KOPT-K1 (cell line): ENCODE measurements around the gene CHID1.

Source experiments
- H3K27ac ChIP-seq: fragments of 200-600 bp; sonication (generic); 2 replicates; pipeline ENCODE4 v1.5.1; 2016; ENCODE audit warnings: antibody characterized with exemption, mild to moderate bottlenecking, low read depth, low read length; ENCODE audit not compliant: poor library complexity, severe bottlenecking
- H3K36me3 ChIP-seq: fragments of 200-600 bp; sonication (generic); 2 replicates; pipeline ENCODE4 v1.5.1; 2017; ENCODE audit warnings: antibody characterized with exemption, mild to moderate bottlenecking, low read length, moderate library complexity; ENCODE audit not compliant: insufficient read depth
- H3K9me3 ChIP-seq: fragments of 200-600 bp; sonication (generic); 2 replicates; pipeline ENCODE4 v1.5.1; 2017; ENCODE audit warnings: antibody characterized with exemption, low read length, mild to moderate bottlenecking; ENCODE audit not compliant: insufficient read depth, poor library complexity, severe bottlenecking

Gene CHID1

DNA sequence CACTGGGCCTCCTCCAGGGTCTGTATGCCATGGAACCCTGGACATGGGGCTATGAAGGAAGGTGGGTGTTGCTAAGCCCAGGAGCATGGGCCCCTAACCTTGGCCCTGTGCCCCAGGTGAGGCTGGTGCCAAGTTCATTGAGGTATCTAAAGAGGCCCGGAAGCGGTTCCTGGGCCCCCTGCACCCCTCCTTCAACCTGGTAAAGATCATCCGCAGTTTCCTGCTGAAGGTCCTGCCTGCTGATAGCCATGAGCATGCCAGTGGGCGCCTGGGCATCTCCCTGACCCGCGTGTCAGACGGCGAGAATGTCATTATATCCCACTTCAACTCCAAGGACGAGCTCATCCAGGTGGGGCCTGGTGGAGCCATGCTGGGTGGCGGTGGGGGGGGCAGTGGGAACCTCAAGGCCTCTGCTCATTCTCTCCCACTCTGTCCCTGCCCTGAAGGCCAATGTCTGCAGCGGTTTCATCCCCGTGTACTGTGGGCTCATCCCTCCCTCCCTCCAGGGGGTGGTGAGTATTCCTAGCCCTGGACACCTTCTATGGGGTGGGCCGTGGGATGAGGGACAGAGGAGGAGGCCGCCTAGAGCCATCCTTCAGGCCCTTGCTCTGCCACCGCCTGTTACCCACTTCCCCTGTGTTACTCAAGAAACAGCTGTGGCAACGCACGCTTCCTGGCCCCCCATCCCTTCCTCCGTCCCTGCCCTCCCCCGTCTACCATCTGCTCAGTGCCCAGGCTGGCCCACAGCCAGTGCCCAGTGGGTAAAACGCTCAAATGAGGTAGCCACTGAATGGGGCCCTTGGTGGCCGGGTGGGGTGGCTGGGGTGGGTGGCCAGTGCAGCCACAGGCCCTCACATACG is 88.9 kb downstream of the CHID1 start:
- H3K36me3 ChIP-seq, result peaks cover 20% of the 10 kb centered on the region; the same call in 1 of the 2 replicates

DNA sequence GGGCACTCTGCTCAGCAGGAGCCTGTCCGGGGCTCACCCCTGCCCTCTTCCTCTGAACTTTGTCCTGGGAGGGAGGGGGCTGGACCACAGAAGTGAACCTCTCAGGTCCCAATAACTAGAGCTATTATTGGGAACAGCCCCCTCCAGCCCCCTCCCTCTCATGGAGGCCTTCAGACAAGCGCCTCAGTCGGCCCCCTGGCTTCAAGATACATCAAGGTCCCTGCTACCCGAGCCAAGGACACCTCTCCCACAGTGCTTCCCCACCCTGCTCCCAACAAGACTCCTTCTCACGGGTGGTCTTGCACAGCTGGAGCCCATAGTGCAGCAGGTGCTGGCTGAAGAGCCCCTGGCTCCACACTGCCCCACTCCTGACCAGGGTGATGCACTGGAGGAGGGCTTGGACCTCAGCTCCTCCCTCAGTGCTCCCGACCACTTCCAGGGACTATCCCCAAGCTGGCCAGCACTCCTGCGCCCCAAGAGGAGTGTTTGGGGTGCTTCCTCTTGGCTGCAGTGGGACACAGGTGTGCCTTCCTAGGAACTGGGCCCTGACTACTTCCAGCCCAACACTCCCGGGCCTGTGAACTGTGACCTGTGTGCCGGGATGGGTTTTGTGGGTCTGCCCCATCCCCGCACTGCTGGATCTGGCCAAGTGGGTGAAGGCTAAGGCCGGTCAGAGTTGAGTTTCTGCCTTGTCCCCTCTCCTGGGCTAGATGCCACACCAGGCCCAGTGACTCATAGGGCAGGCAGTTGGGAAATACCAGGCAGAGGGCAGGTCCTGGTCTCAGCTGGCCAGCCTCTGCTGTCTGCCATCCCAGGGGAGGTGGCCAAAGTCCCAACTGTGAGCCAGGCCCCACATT is 89.7 kb downstream of the CHID1 start:
- peak overlapping the region; percentile 70 for H3K27ac ChIP-seq
- H3K36me3 ChIP-seq, result peaks cover 25% of the 10 kb centered on the region; the same call in 1 of the 2 replicates
- H3K9me3 ChIP-seq, result no peaks in the 10 kb centered on the region

More for the DNA sequence above, 88.9 kb downstream of the CHID1 start:
- H3K27ac ChIP-seq, result no peak overlapping the region
- H3K9me3 ChIP-seq, result no peaks in the 10 kb centered on the region

DNA sequence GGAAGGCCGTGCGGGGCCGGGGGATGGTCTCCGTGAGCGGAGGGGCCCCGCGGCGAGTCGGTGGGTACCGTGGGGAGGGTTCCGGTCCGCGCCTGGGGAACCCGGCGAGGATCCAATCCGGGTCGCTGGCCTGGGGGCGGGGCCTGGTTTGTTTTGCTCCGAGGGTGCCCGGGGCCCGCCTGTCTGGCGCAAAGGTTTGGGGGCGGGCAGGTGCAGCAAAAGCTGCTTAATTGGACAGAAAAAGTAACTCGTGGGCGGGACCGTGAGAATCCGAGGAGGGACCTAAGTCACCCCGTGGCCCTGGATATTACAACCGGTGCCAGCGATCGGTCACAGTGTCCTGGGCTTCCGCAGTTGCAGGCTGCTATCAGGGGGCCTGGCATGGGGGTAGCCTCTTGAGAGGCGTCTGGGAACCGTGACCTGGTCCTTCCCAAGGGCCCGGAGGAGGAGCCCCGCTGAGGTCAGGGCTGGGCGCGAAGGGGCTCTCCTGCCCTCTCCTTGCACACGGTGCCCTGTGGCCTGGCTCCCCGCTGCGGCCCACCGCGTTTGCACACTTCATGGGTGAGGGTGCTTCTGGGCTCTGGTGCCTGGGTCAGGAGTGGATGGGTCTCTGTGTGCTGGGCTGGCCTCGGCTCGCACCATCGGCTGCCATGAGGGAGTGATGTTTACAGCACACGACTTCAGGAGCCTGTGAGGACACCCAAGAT is 90.5 kb downstream of the CHID1 start:
- Histone ChIP-seq H3K9me3 (no peaks in the 10 kb centered on the region), H3K36me3 (peaks cover 26% of the 10 kb centered on the region; the same call in 1 of the 2 replicates), H3K27ac (peak overlapping the region; percentile 70)

DNA sequence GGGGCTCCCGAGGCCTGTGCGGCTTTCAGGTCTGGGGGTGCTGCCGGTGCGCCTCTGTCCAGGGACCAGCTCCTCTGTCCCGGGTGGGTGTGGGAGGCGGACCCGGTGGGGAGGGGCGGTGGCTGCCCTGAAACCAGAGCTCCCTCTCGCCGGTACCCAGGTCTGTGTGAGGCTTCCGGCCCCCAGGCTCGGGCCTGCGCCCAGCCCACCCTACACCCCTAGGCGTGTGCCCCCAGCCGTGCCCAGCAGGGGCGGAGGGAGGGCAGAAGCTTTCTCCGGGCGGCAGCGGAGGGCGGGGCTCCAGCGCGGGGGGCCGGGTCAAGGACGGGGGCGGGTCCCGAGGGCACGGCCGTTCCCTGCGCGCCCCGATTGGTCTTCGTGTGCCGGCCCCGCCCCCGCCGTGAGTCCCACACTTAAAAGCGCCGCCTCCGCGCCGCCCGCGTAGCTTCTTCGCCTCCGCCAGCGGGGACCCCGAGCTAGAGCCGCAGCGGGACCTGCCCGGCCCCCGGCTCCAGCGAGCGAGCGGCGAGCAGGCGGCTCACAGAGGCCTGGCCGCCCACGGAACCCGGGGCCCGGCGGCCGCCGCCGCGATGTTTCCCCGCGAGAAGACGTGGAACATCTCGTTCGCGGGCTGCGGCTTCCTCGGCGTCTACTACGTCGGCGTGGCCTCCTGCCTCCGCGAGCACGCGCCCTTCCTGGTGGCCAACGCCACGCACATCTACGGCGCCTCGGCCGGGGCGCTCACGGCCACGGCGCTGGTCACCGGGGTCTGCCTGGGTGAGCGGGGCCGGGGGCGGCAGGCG is 91.3 kb downstream of the CHID1 start:
- Histone ChIP-seq H3K36me3 (peaks cover 23% of the 10 kb centered on the region; the same call in 1 of the 2 replicates), H3K27ac (peak overlapping the region; percentile 70), H3K9me3 (no peaks in the 10 kb centered on the region)

DNA sequence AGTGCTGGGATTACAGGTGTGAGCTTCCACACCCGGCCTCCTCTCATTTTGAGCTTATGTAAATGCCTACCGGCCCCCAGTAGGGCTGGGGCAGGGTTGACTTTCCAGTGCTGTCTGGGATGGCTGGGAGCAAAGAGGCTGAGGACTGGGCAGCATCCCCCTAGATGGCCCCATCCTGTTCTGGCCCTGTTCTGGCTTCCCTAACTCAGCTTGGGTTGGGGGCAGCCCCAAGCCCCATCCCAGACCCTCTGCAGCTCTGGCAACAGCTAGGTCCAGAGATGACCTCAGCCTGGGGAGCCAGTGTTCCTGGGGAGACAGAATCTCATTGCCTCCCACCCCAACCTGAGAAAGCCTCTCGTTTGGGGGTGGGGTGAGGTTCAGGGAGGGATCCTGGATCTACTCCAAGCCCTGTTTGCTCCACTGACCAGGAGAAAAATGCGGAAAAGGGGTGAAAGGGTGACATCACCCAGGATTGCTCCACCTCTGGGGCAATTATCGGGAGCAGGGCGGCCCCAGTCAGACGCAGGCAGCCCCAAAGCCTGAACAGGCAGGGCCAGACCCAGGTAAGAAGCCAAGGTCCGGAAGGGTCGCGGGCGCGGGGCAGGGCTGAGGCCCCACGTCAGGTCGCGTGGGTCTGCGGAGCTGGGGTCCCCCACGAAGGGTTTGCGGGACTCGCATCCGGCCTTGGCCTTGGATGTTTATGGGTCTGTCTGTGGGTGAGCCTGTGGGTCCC is 92.0 kb downstream of the CHID1 start, which contains the start of gene PNPLA2:
TSS of gene PNPLA2 (plus strand) at position 519 of the 733 bp plus-strand sequence. CDS start 805 bp downstream, outside the sequence.
- Histone ChIP-seq H3K9me3 (no peaks in the 10 kb centered on the region), H3K36me3 (peaks cover 24% of the 10 kb centered on the region), H3K27ac (peak within 1 kb of the TSS; percentile 70)
